Activated T-helper 2 cell treated with anti-CD3 and anti-CD28 coated beads, Interferon-gamma antibody, Interleukin-2, Interleukin-4, amounts not matched to agents 10 μg/mL and 5 μg/mL and 100 μg/mL, durations not matched to agents 14 hours and 24 hours and 36 hours (primary cell): ENCODE measurements around the gene UEVLD. TPM values are rescaled to one million over a fixed set of nuclear protein-coding genes. Genes with fewer than 3 reads are reported as not detected.
A peak's percentile ranks its signal among the peaks of the same experiment; 100 is the strongest.

Source experiments
- DNase-seq: peaks from one replicate; pipeline ENCODE4 v3.0.0; 2021; ENCODE audit warnings: low spot score
- H3K27ac Mint-ChIP-seq: one replicate; pipeline ENCODE4 v1.8.0; 2021; ENCODE audit warnings: mixed read lengths
- H3K27me3 Mint-ChIP-seq: one replicate; pipeline ENCODE4 v1.8.0; 2021; ENCODE audit warnings: low read depth, mixed read lengths
- H3K36me3 Mint-ChIP-seq: one replicate; pipeline ENCODE4 v1.8.0; 2021; ENCODE audit warnings: low read depth, mixed read lengths
- H3K4me1 Mint-ChIP-seq: one replicate; pipeline ENCODE4 v1.8.0; 2021; ENCODE audit warnings: low read depth, mixed read lengths
- H3K4me3 Mint-ChIP-seq: one replicate; pipeline ENCODE4 v1.8.0; 2021; ENCODE audit warnings: low read depth, mild to moderate bottlenecking, moderate library complexity, mixed read lengths
- H3K9me3 Mint-ChIP-seq: one replicate; pipeline ENCODE4 v1.8.0; 2021; ENCODE audit warnings: mixed read lengths
- intact Hi-C: fragments of 100-400 bp; cut with micrococcal nuclease; formaldehyde crosslinking; loops from one replicate; pipeline ENCODE4 v1.15.1; 2023
- total RNA-seq: library from RNA; stranded (reverse); gene quantifications from 2 replicates; pipeline ENCODE4 v1.2.3, GENCODE V29; 2022

Gene UEVLD
- total RNA-seq, 1 donor from 2014 or later = 32.7 TPM

GRCh38 chr11:18524248-18524647 is 64.3 kb downstream of the UEVLD start:
- intact Hi-C loops = loop anchor here (10.0 kb wide), 1 partner anchor 509 kb away; the partner anchor contains the start of gene SERGEF
- Mint-ChIP-seq H3K4me1 (peaks cover 30% of the 10 kb centered on the region), H3K36me3 (peaks cover 20% of the 10 kb centered on the region), H3K4me3 (peak overlapping the region; percentile 6), H3K9me3 (no peaks in the 10 kb centered on the region), H3K27ac (no peak overlapping the region), H3K27me3 (no peaks in the 10 kb centered on the region)
- no peak for DNase-seq

GRCh38 chr11:18523084-18523483 is 65.5 kb downstream of the UEVLD start:
- intact Hi-C loops = loop anchor here (10.0 kb wide), 1 partner anchor 508 kb away; the partner anchor contains the start of gene SERGEF
- no peak for DNase-seq
- Mint-ChIP-seq H3K36me3 (peaks cover 19% of the 10 kb centered on the region), H3K4me3 (no peak overlapping the region), H3K9me3 (no peaks in the 10 kb centered on the region), H3K27me3 (no peaks in the 10 kb centered on the region), H3K27ac (no peak overlapping the region), H3K4me1 (peaks cover 27% of the 10 kb centered on the region)

GRCh38 chr11:18522388-18522787 is 66.1 kb downstream of the UEVLD start:
- intact Hi-C loops = loop anchor here (10.0 kb wide), 1 partner anchor 508 kb away; the partner anchor contains the start of gene SERGEF
- peak overlapping the region; percentile 10 for H3K27ac Mint-ChIP-seq
- no peaks in the 10 kb centered on the region for H3K27me3 Mint-ChIP-seq
- H3K4me1 Mint-ChIP-seq = peaks cover 22% of the 10 kb centered on the region
- H3K36me3 Mint-ChIP-seq = peaks cover 22% of the 10 kb centered on the region
- no peak overlapping the region for H3K4me3 Mint-ChIP-seq
- DNase-seq = no peak
- H3K9me3 Mint-ChIP-seq = no peaks in the 10 kb centered on the region

GRCh38 chr11:18521122-18521521 is 67.4 kb downstream of the UEVLD start:
- H3K9me3 Mint-ChIP-seq = no peaks in the 10 kb centered on the region
- H3K36me3 Mint-ChIP-seq = peaks cover 22% of the 10 kb centered on the region
- H3K4me3 Mint-ChIP-seq = no peak overlapping the region
- peaks cover 22% of the 10 kb centered on the region for H3K4me1 Mint-ChIP-seq
- intact Hi-C loops = loop anchor here (10.0 kb wide), 1 partner anchor 506 kb away; the partner anchor contains the start of gene SERGEF
- H3K27me3 Mint-ChIP-seq = no peaks in the 10 kb centered on the region
- no peak for DNase-seq
- H3K27ac Mint-ChIP-seq = no peak overlapping the region

- no peaks in the 10 kb centered on the region for H3K9me3 Mint-ChIP-seq
- no peaks in the 10 kb centered on the region for H3K27me3 Mint-ChIP-seq
- H3K4me1 Mint-ChIP-seq = no peaks in the 10 kb centered on the region
- intact Hi-C loops = no loop called here
- no peak for DNase-seq
- no peak overlapping the region for H3K27ac Mint-ChIP-seq
- peaks cover 56% of the 10 kb centered on the region for H3K36me3 Mint-ChIP-seq
- H3K4me3 Mint-ChIP-seq = no peak overlapping the region
Measured at GRCh38 chr11:18502352-18502751, 86.2 kb downstream of the UEVLD start.

- intact Hi-C loops = no loop called here
- Mint-ChIP-seq H3K9me3 (no peaks in the 10 kb centered on the region), H3K27me3 (no peaks in the 10 kb centered on the region), H3K27ac (no peak overlapping the region), H3K4me1 (no peaks in the 10 kb centered on the region), H3K36me3 (peaks cover 52% of the 10 kb centered on the region), H3K4me3 (no peak overlapping the region)
- no peak for DNase-seq
Measured at GRCh38 chr11:18501629-18502028, 86.9 kb downstream of the UEVLD start.

GRCh38 chr11:18498039-18498438 is 90.5 kb downstream of the UEVLD start:
- no peaks in the 10 kb centered on the region for H3K9me3 Mint-ChIP-seq
- intact Hi-C loops = no loop called here
- DNase-seq = no peak
- no peak overlapping the region for H3K27ac Mint-ChIP-seq
- no peak overlapping the region for H3K4me3 Mint-ChIP-seq
- H3K27me3 Mint-ChIP-seq = no peaks in the 10 kb centered on the region
- peaks cover 57% of the 10 kb centered on the region for H3K36me3 Mint-ChIP-seq
- no peaks in the 10 kb centered on the region for H3K4me1 Mint-ChIP-seq

- Mint-ChIP-seq H3K27me3 (no peaks in the 10 kb centered on the region), H3K36me3 (peaks cover 40% of the 10 kb centered on the region), H3K9me3 (no peaks in the 10 kb centered on the region), H3K4me3 (no peak overlapping the region), H3K4me1 (no peaks in the 10 kb centered on the region), H3K27ac (no peak overlapping the region)
- DNase-seq = no peak
- intact Hi-C loops = no loop called here
Measured at GRCh38 chr11:18495703-18496102, 92.8 kb downstream of the UEVLD start.

- Mint-ChIP-seq H3K36me3 (peaks cover 40% of the 10 kb centered on the region), H3K27me3 (no peaks in the 10 kb centered on the region), H3K9me3 (no peaks in the 10 kb centered on the region), H3K4me1 (peaks cover 2% of the 10 kb centered on the region), H3K4me3 (no peak overlapping the region), H3K27ac (no peak overlapping the region)
- DNase-seq = no peak
- intact Hi-C loops = no loop called here
Measured at GRCh38 chr11:18495271-18495670, 93.3 kb downstream of the UEVLD start.

GRCh38 chr11:18493310-18493709 is 95.2 kb downstream of the UEVLD start:
- H3K4me3 Mint-ChIP-seq = no peak overlapping the region
- DNase-seq = no peak
- peaks cover 33% of the 10 kb centered on the region for H3K36me3 Mint-ChIP-seq
- intact Hi-C loops = no loop called here
- no peaks in the 10 kb centered on the region for H3K9me3 Mint-ChIP-seq
- H3K27me3 Mint-ChIP-seq = no peaks in the 10 kb centered on the region
- H3K27ac Mint-ChIP-seq = no peak overlapping the region
- H3K4me1 Mint-ChIP-seq = peaks cover 2% of the 10 kb centered on the region

GRCh38 chr11:18492888-18493287 is 95.6 kb downstream of the UEVLD start:
- Mint-ChIP-seq H3K9me3 (no peaks in the 10 kb centered on the region), H3K27ac (no peak overlapping the region), H3K36me3 (peaks cover 35% of the 10 kb centered on the region), H3K27me3 (no peaks in the 10 kb centered on the region), H3K4me1 (peaks cover 2% of the 10 kb centered on the region), H3K4me3 (no peak overlapping the region)
- DNase-seq = no peak
- intact Hi-C loops = no loop called here

GRCh38 chr11:18491924-18492323 is 96.6 kb downstream of the UEVLD start:
- Mint-ChIP-seq H3K9me3 (no peaks in the 10 kb centered on the region), H3K27ac (no peak overlapping the region), H3K27me3 (no peaks in the 10 kb centered on the region), H3K36me3 (peaks cover 38% of the 10 kb centered on the region), H3K4me3 (no peak overlapping the region), H3K4me1 (peaks cover 2% of the 10 kb centered on the region)
- intact Hi-C loops = no loop called here
- no peak for DNase-seq

GRCh38 chr11:18490736-18491485 is 97.6 kb downstream of the UEVLD start:
- Mint-ChIP-seq H3K9me3 (no peaks in the 10 kb centered on the region), H3K27ac (peak overlapping the region; percentile 61), H3K36me3 (peaks cover 43% of the 10 kb centered on the region), H3K27me3 (no peaks in the 10 kb centered on the region), H3K4me3 (no peak overlapping the region), H3K4me1 (peaks cover 2% of the 10 kb centered on the region)
- intact Hi-C loops = no loop called here
- no peak for DNase-seq
